ENCODE data around the gene ARSK. TPM values are rescaled to one million over a fixed set of nuclear protein-coding genes. Genes with fewer than 3 reads are reported as not detected.

Gene ARSK
- total and polyA plus RNA-seq, 2 of the 4 experiments (the other 2 are of a cell fraction): 15.1 to 22.0 TPM

DNA sequence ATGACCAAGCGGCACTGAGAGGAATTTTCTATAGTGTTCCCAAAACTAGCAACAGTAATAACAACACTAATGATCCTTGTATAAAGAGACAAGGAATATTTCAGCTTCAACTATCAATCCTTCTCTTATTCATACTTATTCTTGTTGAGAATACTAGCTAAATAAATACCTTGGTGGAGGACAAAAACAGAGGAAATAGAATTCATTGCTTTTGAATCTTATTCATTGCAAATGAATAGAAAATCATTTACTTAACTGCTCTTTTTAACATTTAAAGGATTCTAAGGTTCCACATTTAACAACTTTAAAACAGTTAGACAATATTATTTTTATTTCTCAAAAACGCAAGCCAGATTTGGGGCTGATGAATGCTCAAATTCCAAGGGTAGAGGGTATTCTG is 22.5 kb upstream of the ARSK start:
- DNase-seq: no peak
- Histone ChIP-seq H3K4ac (ENCODE audit: low read depth, low read length) (no peak overlapping the region), H2BK20ac (ENCODE audit: low read depth, low read length) (no peak overlapping the region), H4K20me1 (ENCODE audit: insufficient read depth, low read length) (no peaks in the 10 kb centered on the region), H2BK5ac (ENCODE audit: low read depth, low read length, poor library complexity, severe bottlenecking) (no peak overlapping the region), H2BK120ac (ENCODE audit: low read depth, low read length) (no peak overlapping the region), H4K8ac (ENCODE audit: low read depth in 2 of 2, low read length in 2 of 2) (no peak overlapping the region), H3K4me2 (ENCODE audit: low read depth, low read length) (no peak overlapping the region), H3K36me3 (ENCODE audit: control insufficient read depth, insufficient read depth, low read length) (peaks cover 11% of the 10 kb centered on the region), H3K27me3 (ENCODE audit: control insufficient read depth, insufficient read depth, low read length) (no peaks in the 10 kb centered on the region), H2BK15ac (ENCODE audit: low read depth, low read length) (no peak overlapping the region), H3K79me1 (ENCODE audit: low read depth in 1 of 2, low read length in 2 of 2) (peaks cover 23 to 46% of the 10 kb centered on the region in 2 experiments), H3K18ac (ENCODE audit: low read depth, low read length) (no peak overlapping the region), H3K23ac (ENCODE audit: low read depth, low read length) (no peak overlapping the region), H3K4me1 (ENCODE audit: control insufficient read depth, insufficient read depth, low read length) (peaks cover 1% of the 10 kb centered on the region; the same call in 1 of the 2 replicates), H3K9ac (ENCODE audit: low read depth, low read length) (no peak overlapping the region), H3K4me3 (ENCODE audit: insufficient read depth, low read depth, low read length) (no peak overlapping the region), H3K56ac (ENCODE audit: extremely low read depth, insufficient read depth, low read length) (no peak overlapping the region), H3K9me3 (ENCODE audit: control insufficient read depth, insufficient read depth, low read length) (no peaks in the 10 kb centered on the region), H2AK5ac (ENCODE audit: low read depth, low read length) (no peak overlapping the region), H4K91ac (ENCODE audit: insufficient read depth, low read depth, low read length) (no peak overlapping the region), H2AK9ac (replicated peaks; ENCODE audit: low read depth, low read length, poor library complexity) (no peak overlapping the region), H4K5ac (ENCODE audit: low read depth, low read length) (no peak overlapping the region), H3K27ac (ENCODE audit: insufficient read depth, low read length) (no peak overlapping the region), H3K9me1 (ENCODE audit: insufficient read depth, low read length) (peaks cover 5% of the 10 kb centered on the region; the same call in 1 of the 2 replicates), H2AFZ (replicated peaks; ENCODE audit: low read length, poor library complexity) (no peak overlapping the region), H3K14ac (replicated peaks; ENCODE audit: low read depth, low read length) (no peak overlapping the region)
- no peak for TF ChIP-seq MAFK (IDR thresholded peaks at IDR 0.05; ENCODE audit: low read depth, low read length)
- TF ChIP-seq, protein P1, sequence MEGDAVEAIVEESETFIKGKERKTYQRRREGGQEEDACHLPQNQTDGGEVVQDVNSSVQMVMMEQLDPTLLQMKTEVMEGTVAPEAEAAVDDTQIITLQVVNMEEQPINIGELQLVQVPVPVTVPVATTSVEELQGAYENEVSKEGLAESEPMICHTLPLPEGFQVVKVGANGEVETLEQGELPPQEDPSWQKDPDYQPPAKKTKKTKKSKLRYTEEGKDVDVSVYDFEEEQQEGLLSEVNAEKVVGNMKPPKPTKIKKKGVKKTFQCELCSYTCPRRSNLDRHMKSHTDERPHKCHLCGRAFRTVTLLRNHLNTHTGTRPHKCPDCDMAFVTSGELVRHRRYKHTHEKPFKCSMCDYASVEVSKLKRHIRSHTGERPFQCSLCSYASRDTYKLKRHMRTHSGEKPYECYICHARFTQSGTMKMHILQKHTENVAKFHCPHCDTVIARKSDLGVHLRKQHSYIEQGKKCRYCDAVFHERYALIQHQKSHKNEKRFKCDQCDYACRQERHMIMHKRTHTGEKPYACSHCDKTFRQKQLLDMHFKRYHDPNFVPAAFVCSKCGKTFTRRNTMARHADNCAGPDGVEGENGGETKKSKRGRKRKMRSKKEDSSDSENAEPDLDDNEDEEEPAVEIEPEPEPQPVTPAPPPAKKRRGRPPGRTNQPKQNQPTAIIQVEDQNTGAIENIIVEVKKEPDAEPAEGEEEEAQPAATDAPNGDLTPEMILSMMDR (conservative IDR thresholded peaks at IDR 0.05; ENCODE audit: low read depth, low read length): no peak
- TF ChIP-seq RFX5 (IDR thresholded peaks at IDR 0.05; ENCODE audit: low read depth, low read length): no peak
- no peak for TF ChIP-seq MXI1 (IDR thresholded peaks at IDR 0.05; ENCODE audit: borderline replicate concordance, low read depth, low read length)
- TF ChIP-seq, protein P2, sequence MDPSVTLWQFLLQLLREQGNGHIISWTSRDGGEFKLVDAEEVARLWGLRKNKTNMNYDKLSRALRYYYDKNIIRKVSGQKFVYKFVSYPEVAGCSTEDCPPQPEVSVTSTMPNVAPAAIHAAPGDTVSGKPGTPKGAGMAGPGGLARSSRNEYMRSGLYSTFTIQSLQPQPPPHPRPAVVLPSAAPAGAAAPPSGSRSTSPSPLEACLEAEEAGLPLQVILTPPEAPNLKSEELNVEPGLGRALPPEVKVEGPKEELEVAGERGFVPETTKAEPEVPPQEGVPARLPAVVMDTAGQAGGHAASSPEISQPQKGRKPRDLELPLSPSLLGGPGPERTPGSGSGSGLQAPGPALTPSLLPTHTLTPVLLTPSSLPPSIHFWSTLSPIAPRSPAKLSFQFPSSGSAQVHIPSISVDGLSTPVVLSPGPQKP (IDR thresholded peaks at IDR 0.05; ENCODE audit: borderline replicate concordance, low read depth, low read length): no peak
- in situ Hi-C loops (cut with MboI; ENCODE audit: low sequenced_read_pairs): no loop called here
- intact Hi-C loops (cut with micrococcal nuclease): loop anchor here (5.0 kb wide), 1 partner anchor 40 kb away; no protein-coding TSS in a partner anchor
- dilution Hi-C loops (cut with HindIII; ENCODE audit: low sequenced_read_pairs, unreplicated experiment): no loop called here
- BruUV-seq (replicated peaks): no TSS peak
- no peak for ATAC-seq (ENCODE audit: low read depth)
- ChIA-PET POLR2A (ENCODE audit: unreplicated experiment) (no interaction called here), CTCF (interaction anchor here (0.9 to 1.1 kb wide), 2 partner anchors 12 to 20 kb away, joined by 3 read pairs; no protein-coding TSS in a partner anchor)
- WGBS, 2 experiments (ENCODE audit: extremely low coverage in 2 of 2, insufficient read length in 1 of 2): no CpG with 5 or more reads among the region's 2 CpGs
